NCI-H187 (cell line): ENCODE results near the gene ANKRD44.
A peak's percentile ranks its signal among the peaks of the same experiment; 100 is the strongest.

Experiments
- DNase-seq, 2 experiments: peaks; one replicate each; lab custom pipeline; 2025; lab: John Stamatoyannopoulos, UW

Gene ANKRD44

DNA sequence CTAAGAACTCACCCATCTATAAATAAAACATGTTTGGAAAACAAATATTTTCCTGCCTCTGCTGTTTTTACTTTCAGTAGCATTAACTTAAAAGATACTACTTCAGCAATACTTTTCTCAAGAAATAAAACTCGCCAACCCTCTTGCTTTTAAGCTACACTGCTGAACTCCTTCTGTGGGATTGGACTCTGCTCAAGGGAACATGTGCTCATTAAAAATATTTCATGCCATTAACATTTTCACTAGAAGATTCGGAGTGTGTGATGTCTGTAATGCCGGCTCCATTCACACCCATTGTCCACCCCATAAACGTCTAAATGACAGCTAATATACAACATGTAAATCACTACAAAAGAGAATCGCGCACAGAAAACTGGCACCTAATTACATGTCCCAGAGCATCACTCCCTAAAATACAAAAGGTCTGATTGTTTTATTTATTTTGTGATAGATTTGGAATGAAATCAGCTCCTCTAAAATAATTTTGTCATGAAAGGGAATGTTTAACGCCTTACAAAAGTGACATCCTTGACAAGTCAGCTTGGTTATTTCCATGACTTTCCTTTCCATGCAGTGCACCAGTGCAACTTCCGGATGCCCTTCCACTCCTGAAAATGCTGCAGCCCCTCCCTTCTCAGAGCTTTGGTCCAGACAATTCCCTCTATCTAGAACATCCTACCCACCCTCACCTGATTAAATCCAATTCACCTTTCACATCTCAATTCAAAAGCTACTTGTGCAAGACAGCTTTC, 73.1 kb downstream of the ANKRD44 start:
- DNase-seq = no peak

DNA sequence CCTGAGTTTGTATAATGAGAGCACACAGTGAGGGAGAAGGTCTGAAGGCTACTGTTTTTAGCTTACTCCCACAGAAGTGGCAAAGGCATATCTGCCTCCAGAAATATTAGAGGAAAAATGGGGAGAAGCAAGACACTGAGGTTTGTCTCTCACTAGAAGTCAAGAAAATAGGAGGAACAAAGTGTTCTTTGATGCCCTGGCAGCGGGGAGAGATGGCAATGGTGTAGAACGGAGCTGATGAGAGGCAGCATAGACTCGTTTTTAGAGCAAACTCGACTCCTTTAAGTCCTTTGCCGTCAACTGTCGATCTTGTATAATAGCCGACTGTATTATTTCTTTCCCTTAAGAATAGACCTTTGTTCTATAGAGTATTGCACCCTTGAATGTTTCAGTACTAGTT, 73.8 kb downstream of the ANKRD44 start:
- DNase-seq = no peak

DNA sequence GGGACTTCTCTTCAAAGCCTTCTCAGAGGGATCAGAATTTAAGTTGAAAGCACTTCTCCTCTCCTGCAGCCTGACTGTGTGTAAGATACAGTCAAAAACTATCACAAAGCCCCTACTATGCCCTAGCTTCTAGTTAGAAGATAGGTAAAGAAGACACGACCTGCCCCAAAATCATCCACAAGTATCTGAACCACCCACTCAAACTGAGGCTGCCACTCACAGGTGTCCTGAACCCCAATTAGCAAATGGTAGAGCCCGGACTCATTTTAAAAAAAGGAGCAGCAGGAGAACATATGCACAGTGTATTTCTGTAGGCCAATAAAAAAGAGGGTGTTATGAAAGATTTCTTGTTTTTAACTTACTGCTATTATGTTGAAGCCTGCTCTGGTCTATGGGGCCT, 74.4 kb downstream of the ANKRD44 start:
- no peak for DNase-seq

DNA sequence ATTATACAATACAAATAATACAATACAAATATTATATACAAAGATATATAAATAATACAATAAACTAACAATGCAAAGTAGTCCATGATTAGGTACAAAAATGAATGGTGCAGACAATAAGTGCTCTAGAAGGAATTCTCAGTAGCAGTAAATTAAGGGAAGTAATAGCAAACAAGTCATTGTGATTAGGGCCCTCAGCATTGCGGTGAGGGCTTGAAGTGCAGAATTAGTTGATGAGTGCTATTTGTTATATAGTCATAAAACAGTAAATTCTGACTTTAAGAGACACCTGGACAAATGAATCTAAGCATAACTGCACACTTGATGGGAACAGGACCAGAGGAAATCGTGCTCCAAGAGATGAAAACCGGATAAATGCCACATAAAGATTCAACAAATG, 74.9 kb downstream of the ANKRD44 start:
- DNase-seq = peak in 1 of 2 experiments; percentile 2

DNA sequence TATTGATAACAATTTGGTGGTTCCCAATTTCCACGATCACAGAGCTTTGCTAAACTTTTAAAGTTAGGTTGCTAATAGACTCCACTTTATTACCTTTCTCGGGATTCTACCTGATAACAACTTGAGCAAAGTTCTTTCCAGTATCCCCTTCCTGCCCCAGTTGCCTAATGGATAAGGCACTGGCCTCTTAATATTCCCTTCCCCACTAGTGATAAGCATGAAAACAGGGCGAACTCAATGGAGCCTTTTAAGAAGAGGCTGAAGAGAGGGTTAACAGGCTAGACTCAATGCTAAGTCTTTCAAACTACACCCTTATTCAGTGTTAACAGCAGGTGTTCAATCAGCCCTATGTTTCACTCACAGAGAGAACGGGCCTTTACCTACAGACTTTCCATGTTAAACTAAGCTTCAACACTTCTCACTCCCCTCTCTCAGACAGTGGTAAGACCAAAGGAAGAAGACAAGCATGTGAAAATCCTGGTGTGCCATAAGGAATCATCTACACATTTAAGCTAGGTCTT, 75.8 kb downstream of the ANKRD44 start:
- DNase-seq = no peak

DNA sequence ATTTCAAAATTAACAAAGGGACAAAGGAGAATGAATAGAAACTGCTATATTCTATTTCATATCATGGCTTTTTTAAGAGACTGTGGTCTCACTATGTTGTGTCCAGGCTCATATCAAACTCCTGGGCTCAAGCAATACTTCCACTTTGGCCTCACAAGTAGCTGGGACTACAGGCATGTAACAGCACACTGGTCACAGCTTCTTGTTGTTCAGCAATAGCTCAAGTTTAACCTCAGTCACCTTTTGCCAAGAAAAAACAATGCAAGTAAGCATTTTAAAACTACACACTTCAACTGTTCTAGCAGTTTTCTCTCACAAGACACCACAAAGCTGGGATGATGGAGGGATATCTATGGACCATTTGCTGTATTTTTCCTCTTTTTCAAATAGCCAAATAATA, 77.1 kb downstream of the ANKRD44 start:
- no peak for DNase-seq

DNA sequence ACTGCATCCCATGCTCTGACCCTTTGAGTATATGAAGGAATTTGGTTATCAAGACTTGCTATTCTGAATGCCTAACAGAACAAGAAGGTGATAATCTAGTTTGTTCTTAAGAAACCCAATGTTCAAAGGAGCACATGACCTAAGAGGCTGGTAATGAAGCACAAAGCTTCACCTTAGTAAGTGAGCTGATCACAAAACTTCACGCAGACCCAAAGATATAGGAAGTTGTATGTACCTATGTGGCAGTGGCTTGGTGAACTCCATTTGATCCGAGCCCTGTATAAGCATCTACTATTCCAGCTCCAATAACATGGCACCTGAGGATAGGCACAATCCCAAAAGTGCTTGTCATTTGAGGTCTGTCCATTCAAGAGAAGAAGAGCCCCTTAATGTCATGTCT, 78.6 kb downstream of the ANKRD44 start:
- no peak for DNase-seq

DNA sequence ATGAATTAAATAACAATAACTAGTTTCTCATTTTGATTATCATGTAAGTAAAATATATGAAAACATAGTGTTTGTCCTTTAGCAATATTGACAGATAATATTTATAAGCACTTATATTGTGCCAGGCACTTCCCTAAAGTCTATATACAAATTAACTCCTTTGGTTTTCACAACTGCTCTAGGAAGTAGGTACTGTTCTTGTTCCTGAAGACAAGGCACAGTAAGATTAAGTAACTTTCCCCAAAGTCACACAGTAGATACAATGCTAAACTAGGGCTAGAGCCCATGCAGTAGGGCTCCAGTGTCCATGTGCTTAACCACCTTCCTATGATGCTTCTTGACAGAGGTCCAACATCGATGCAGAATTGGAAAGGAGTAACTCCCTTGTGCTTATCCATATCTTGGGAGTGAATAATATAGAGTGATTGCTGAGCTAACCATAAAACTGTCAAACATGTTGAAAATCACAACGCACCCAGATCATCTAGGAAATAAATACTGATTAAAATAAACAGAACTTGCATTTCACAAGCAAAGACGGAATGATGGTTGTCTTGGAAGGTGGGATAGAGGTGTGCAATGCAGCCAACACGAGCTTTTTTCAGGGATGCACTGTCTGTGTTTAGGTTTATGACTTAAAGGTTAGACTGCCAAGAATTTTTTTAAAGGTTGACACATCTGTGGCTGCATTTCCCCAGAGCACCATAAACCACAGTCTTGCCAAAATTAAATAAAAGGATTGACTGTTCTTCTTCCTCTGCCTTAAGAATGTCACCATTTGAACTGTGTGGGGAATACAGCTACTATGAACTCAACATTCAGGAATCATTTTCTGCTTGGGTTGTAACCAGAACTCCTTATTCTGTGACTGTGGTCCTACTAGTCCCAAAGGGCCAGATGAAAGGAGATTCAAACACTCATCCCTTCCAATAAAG, 80.8 kb downstream of the ANKRD44 start:
- DNase-seq = no peak

DNA sequence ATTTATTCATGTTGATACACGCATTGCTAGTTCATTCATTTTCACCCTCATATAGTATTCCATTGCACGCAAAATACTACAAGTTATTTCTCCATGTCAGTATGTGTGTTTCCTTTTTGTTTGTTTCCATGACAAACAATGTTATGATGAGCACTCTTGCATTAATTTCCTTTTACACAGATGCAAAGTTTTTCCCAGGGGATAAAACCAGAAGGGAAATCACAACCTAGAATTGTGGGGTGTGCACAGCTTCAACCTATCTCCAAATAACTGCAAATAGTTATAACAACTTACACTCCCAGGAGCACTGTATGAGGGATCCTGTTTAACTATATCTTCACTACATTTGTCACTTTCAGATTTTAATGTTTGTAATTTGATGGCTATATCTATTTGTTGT, 87.1 kb downstream of the ANKRD44 start:
- DNase-seq = no peak

DNA sequence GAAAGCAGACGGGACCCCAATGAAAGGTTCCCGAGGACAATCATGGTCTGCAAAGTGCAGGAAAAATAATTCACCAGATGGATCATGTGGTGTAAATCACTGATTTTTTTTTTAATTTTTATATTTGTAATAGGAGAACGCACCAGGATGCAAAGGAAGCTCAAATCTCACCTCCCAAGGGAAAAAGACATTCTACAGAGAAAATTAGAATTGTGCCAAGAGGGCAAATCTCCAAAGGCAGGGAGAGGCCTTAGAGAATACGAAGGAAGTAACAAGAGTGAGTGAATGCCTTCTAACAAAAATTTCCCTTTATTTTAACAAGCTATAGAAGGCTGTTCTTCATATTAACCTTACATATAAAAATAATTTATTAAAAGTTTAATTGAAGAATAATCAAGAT, 90.9 kb downstream of the ANKRD44 start:
- DNase-seq = no peak

DNA sequence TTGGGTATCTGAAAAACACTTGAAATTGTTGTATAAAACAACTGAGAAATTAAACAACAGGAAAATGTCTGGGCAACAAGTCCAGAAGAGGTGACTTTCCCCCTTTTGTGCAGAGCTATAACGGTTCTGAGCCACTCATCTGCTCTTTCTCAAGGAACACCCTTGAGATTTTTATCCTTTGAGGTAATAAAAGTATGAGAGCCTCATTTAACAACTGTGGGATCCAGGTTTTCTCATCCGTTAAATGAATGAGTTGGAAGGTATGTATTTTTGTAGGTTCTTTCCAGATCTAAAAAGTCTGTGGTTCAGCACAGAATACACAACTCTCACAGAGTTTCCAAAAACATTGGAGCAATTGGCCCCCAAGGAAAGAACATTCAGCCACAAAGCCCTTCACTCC, 93.0 kb downstream of the ANKRD44 start:
- DNase-seq = no peak

DNA sequence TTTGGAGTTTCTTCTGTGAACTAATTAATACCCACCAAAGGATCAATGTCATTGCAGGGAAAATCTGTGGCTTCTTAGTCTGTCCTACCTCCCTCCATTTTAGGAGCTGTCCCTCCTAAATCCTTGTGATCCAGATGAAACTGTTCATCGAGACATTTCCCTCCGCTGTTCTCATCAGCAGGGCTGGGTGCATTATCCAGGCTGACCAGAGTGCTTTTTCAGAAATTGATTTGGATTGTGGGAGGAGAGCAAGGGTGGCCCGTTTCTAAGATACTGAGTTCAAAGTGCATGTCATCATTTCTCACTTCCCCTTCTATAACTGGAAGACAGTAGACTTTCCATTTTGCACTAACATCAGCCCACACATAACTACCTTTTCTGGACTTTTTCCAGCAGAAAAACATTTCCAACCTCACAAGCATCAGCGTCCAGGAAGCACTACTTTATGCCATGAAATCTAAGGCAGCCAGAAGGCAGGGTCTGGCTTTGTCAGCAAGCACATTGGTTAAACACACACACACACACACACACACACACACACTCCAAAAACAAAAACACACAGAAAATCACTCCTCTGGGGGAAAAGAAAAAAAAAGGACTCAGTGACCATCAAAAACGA, 94.1 kb downstream of the ANKRD44 start:
- no peak for DNase-seq

DNA sequence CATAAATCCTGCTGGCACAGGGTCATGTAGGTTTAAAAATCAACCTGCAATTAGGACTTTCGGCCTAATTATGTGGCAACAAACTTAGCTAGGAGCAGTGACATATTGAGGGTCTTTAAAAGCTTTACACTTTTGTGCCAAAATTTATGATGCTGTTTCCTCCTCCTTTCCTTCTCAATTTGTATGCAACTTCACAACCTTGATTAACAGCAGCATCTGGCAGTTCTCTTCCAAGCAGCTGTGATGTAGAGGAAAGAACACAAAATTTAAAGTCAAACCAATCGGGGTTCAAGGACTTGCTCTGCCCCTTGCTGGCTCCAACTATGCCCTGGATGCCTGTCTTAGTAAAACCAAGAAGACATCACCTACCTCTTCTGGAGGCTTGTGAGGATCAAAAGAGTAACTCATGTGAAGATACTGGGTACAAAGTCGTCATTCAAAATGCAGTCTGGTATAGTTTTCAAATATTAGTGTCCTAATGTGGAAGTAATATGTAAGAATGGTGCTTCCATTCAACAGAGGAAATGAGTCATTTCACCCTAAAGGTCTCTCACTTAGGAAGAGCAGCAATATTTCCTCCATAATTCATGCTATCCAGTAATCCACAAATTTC, 94.7 kb downstream of the ANKRD44 start:
- DNase-seq = no peak

DNA sequence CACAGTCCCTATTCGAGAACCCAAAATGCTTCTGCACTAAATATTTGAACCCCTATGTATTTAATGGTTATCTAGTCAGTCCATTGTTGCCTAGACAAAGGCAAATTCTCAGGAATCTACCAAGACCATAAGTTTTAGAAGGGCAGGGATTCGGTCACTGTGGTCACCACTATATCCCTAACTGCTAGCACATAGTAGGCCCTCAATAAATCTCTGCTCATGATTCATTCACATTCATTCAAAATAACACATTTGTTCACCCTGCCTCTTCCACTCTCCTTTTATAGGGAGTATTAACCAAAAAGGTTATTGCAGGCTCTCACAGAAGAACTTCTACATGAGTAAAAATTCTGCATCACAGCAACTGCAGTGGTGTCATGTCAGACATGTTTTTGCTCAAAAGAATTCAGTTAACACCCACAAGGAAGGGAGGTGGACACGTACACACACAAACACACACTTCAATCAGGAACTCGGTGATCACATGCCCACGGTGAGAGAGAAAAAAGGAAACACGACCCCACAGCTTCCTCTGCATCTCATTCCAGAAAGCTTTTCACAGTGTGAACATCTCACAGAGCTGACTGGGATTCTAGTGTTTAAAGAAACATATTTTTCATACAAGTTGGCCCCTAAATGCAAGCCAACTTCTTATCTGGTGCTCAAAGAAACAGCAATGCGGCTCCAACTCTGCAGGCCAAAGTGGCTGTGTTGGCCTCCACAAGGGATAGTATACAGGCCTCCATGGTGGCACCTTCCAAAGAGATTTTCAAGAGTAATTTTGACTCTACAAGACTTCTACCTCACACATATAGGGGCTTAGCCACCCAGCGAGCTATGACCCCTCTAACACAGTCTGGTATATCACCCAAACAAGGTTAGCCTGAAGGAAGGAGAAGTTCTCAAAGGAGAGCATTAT, 98.0 kb downstream of the ANKRD44 start:
- DNase-seq = no peak

DNA sequence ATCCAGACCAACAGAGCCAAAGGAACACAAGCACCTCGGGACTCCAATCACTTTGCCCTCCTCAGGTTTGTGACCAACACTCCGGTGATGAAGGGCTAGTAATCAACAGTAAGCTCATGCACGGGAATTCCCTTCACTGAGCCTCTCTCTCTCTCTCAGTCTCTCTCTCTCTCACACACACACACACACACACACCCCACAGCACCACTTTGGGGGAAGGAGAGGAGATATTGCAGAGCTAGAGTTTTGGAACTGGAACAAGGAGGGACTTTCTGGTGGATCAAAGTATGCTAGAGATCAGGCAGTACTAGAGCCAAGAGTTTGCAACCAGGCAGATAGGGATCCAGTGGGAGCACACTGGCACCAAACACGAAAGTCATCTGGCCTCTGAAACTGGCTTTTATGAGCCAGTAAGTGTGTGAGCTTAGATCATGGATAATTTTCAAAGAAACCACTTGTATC, 98.7 kb downstream of the ANKRD44 start:
- DNase-seq = no peak

DNA sequence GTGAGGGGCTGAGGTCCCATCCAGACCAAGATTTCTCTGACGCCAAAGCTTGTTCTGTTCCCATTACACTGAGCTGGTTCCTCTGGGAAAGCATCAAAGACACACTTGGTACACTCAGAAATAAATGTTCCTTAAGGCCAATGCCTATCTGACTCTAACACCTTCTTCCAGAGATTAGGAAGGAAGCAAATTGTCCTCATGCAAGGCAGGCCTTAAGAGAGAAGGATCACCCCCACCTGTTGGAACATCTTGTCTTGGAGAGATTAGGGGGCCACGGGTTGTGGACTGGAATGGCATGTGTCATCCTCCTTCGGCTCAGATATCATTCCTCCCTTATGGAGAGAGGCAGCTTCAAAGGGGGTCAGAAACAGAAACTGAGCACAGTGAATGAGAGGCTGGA, 100.2 kb downstream of the ANKRD44 start:
- no peak for DNase-seq

DNA sequence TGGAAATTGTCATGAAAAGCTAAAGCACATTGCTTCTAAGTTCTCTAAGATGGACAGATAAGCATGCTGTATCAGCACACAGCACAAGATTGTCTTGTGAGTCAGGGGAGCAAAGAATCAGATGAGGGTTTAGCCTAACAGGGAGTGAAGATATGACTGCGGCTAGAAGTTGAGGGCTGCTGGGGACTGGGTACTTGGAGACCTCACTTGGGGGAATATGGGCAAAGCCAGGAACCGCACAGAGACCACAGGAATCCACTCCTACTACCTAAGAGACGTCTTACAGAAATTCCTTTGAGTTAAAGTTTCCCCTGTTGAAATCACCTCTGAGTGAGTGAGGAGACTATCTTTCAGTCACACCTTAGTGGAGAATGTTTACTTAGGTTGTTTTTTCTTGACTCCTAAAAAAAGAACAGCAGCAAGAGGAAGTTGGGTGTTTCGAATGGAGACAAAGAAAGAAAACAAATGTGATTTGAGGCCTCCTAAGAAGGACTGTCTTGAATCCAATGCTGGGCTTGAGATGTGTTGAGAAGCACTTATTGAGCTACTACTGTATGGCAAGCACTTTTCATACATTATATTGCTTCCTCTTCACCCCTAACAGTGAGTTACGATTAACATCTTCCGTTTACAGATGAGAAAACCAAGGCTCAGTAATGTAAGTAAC, 100.7 kb downstream of the ANKRD44 start:
- no peak for DNase-seq

DNA sequence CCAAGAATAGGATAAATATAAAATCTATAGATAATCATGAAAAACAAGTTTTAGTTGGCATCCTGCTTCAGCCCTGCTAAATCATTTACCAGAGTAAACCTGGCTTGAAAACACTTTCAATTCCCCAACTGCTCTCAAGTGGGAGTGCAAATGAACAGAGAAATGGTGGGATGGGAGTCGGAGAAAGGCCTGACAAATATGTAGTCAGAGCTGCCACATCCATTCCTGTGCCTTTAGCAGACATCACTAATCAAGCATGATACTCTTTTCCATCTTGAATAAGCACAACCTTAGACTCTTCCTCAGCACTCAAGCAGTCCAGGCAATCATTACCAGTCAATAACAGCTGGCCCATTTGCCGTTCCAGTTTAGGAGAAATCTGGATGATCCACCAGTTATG, 101.3 kb downstream of the ANKRD44 start:
- DNase-seq = no peak

DNA sequence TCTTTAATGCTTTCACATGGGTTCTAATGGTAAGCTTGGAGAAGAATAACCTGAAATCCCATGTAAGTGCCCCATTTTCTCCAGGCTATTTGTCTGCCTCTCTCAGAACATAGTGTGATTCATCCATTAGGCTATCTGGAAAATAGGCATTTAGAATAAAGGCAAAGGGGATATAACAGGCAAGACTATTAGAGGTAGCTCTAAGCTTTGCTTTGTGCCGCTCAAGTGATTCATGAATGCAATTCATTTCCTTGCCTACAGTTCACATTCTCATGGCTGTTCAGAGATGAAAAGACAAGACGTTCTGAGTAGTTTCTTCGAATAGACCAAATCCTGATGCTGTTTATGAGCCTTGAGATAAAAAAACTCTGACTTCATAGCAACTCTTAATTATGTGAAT, 101.7 kb downstream of the ANKRD44 start:
- DNase-seq = no peak

DNA sequence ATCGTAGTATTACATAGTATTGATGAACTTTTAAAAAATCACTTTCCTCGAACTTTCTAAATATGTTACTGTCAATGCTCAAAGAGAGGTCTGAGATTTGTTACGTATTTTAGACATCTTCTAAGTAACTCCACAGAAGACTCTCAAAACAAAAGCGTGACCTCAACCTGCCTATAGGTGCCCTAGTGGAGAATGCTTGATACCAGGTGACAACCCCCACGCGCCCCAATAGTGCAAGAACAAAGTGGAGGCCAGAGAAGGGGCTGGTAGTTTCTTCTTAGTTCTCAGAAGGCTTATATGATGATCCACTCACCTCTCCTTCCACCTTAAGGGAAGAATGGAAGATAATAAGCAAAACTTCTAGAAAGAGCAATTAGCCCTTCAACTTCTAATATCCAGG, 102.6 kb downstream of the ANKRD44 start:
- no peak for DNase-seq
